Activated naive CD8-positive, alpha-beta T cell (primary cell): ENCODE data around the gene CAP1.
"Not testable (repeated sequence)": the region's sequence is repeated elsewhere in the genome, so short reads cannot be mapped to it uniquely, and the experiment has no call there.

Source experiments
- H3K27ac Mint-ChIP-seq: one replicate; pipeline ENCODE4 v1.8.0; 2021; ENCODE audit warnings: mixed read lengths
- H3K27me3 Mint-ChIP-seq: one replicate; pipeline ENCODE4 v1.8.0; 2021; ENCODE audit warnings: mixed read lengths
- H3K36me3 Mint-ChIP-seq: one replicate; pipeline ENCODE4 v1.8.0; 2021; ENCODE audit warnings: mixed read lengths
- H3K4me1 Mint-ChIP-seq: one replicate; pipeline ENCODE4 v1.8.0; 2021; ENCODE audit warnings: low read depth, mixed read lengths
- H3K4me3 Mint-ChIP-seq: one replicate; pipeline ENCODE4 v1.8.0; 2021; ENCODE audit warnings: mild to moderate bottlenecking, mixed read lengths
- H3K9me3 Mint-ChIP-seq: one replicate; pipeline ENCODE4 v1.8.0; 2021; ENCODE audit warnings: low read depth, mixed read lengths

Gene CAP1, protein sequence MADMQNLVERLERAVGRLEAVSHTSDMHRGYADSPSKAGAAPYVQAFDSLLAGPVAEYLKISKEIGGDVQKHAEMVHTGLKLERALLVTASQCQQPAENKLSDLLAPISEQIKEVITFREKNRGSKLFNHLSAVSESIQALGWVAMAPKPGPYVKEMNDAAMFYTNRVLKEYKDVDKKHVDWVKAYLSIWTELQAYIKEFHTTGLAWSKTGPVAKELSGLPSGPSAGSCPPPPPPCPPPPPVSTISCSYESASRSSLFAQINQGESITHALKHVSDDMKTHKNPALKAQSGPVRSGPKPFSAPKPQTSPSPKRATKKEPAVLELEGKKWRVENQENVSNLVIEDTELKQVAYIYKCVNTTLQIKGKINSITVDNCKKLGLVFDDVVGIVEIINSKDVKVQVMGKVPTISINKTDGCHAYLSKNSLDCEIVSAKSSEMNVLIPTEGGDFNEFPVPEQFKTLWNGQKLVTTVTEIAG

DNA sequence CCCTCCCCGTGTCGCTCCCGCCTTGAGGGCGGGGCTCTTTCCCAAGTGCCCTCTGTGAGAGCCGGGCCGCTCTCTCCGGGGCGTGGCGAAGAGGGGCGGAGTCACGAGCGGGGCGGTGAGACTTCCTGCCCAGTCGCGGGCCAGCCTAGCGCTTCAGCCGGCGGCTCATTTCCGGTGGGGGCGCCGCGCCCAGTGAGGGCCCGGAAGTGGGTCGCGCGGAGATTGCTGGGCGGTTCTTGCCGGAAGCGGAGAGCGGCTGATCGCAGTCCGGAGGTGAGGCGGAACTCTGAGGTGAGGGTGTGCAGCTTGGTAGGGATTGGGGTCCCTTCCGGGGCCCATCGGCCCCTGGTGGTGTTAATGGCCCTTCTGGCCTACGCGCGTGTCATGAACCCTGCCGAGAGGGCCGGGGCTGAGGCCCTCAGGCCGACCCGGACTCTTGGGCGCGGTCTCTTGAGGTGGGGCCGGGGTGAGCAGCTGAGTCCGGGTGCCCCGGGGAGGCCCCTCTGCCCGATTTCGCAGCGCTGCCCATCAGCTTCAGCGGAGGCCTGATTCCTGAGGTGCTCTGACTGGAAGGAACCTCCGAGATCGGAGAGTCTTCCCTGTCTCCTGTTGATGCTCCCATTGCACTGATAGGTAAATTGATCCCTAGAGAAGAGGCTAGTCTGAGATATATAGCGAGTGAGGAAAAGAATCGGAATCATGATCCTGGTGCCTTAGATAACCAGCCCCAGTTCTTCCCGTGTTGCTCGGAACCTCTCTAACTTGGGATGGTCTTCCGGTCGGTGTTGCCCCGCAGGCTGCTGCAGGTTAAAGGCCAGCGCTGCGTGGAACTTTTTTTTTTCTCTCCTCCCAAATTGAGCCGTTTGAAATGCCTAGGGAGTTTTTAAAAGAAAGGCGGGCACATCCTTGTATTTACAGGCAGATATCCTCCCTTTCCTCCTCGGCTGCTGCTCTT is at the start of gene CAP1:
CAP1 (plus strand) TSS at position 219 of the 955 bp plus-strand sequence. CDS start 18,618 bp downstream, outside the sequence.
- H3K9me3 Mint-ChIP-seq, result no peaks in the 10 kb centered on the region
- peaks cover 14% of the 10 kb centered on the region for H3K36me3 Mint-ChIP-seq
- H3K27ac Mint-ChIP-seq, result peak within 1 kb of the TSS; percentile 92
- H3K4me1 Mint-ChIP-seq, result peaks cover 74% of the 10 kb centered on the region
- peak within 1 kb of the TSS; percentile 97 for H3K4me3 Mint-ChIP-seq
- H3K27me3 Mint-ChIP-seq, result no peaks in the 10 kb centered on the region

DNA sequence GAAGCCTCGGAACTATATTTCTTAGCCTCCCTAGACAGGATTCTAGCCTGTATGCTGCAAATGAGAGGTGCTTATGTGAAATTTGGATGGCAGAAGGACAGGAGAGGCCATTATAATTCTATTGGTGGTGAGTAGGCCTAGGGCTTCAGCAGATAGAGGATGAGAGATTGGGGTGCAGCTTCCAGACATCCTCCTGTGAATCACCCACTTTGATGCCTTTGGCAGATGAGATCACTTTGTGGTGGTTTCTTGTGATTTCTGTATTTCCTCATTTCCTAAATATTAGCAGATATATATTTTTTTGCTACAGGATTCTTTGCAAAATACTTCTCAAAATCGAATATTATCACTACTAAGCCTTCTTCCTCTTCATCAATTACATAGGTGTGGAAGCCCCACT is 48.3 kb upstream of the CAP1 start:
- no peak overlapping the region for H3K27ac Mint-ChIP-seq
- no peaks in the 10 kb centered on the region for H3K9me3 Mint-ChIP-seq
- H3K36me3 Mint-ChIP-seq, result no peaks in the 10 kb centered on the region
- no peak overlapping the region for H3K4me3 Mint-ChIP-seq
- H3K27me3 Mint-ChIP-seq, result no peaks in the 10 kb centered on the region
- H3K4me1 Mint-ChIP-seq, result peaks cover 12% of the 10 kb centered on the region

DNA sequence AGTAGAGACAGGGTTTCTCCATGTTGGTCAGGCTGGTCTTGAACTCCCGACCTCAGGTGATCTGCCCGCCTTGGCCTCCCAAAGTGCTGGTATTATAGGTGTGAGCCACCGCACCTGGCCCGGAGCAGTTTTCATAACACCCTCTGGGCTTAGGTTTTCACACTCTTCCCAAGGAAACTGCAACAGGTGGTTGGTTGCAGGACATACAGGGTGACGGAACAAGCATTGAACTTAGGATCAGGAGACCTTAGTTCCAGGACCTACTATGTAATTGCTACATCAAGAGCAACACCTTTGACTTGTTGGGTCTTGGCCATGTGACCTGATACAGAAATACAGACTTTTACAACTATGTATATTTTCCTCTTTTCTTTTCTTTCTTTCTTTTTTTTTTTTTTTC is 47.6 kb upstream of the CAP1 start:
- Mint-ChIP-seq H3K27me3 (no peaks in the 10 kb centered on the region), H3K27ac (no peak overlapping the region), H3K4me3 (no peak overlapping the region), H3K4me1 (peaks cover 12% of the 10 kb centered on the region), H3K9me3 (no peaks in the 10 kb centered on the region), H3K36me3 (no peaks in the 10 kb centered on the region)

DNA sequence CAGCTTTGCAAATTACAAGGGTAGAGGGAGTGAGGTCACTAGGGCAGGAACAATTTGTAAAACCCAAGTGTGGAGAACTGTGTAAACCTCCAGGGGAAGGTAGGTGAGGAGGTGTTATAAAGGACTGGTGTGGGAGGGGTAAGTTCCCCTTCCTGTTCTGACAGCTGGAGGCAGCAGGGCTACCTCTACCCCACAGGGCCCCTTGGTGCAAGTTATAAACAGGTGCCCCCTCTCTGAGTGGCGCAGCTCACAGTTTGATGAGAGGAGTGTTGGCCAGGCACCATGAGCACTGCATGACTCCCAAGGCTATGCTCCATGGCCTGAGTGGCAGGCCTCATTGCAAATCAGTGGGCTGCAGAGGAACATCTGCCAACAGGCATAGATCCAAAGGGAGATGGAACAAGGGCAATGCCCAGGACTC is 44.5 kb upstream of the CAP1 start:
- Mint-ChIP-seq H3K36me3 (no peaks in the 10 kb centered on the region), H3K4me3 (no peak overlapping the region), H3K27ac (no peak overlapping the region), H3K4me1 (peaks cover 12% of the 10 kb centered on the region), H3K9me3 (no peaks in the 10 kb centered on the region), H3K27me3 (no peaks in the 10 kb centered on the region)

DNA sequence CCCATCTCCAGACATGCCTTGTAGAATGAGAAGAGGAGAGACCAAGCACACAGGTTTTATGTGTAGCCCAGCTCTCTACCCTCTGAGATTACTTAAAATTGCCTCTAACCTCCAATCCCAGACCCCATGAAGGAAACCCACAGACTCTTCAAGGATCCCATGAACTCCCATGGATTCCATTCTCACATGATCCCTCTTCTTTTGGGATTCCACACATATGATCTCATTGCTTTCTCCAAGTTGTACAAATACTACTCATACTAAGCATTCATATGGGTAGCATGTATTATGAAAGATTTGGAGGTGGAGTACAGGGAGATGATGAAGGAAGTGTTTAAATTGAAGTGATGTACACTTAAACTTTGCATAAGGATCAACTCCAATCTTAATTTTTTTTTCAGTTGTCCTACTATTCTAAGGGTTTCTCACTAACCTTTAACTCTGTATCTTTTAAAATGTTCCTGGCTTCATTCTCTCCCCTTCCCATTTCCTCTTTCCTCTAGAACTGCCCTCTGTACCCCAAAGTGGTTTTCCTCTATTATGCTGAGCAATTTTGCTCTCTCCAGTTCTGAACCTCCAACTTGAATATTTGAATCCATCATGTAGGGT is 44.0 kb upstream of the CAP1 start:
- Mint-ChIP-seq H3K4me1 (peaks cover 12% of the 10 kb centered on the region), H3K9me3 (no peaks in the 10 kb centered on the region), H3K27ac (no peak overlapping the region), H3K27me3 (no peaks in the 10 kb centered on the region), H3K36me3 (no peaks in the 10 kb centered on the region), H3K4me3 (no peak overlapping the region)

DNA sequence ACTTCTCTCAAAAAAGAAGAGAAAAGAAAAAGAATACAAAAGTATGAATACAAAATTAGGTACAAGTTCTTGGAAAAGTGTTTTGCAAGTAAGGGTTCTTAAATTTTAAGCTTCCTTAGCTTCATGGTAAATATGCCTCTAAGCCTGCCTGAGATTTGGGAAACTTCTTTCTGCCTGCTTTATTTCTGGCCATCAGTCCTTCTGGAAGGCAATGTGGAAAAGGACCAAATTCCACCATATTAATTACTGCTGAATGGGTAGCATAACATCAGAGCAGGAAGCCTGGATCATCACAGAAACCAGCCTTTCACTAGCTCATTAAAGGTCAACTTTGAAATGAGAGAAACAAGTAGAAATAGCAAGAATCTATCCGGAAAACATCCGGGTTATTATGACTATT is 39.1 kb upstream of the CAP1 start:
- no peak overlapping the region for H3K4me3 Mint-ChIP-seq
- no peaks in the 10 kb centered on the region for H3K9me3 Mint-ChIP-seq
- no peak overlapping the region for H3K27ac Mint-ChIP-seq
- H3K36me3 Mint-ChIP-seq, result no peaks in the 10 kb centered on the region
- H3K4me1 Mint-ChIP-seq, result peaks cover 3% of the 10 kb centered on the region
- no peaks in the 10 kb centered on the region for H3K27me3 Mint-ChIP-seq

DNA sequence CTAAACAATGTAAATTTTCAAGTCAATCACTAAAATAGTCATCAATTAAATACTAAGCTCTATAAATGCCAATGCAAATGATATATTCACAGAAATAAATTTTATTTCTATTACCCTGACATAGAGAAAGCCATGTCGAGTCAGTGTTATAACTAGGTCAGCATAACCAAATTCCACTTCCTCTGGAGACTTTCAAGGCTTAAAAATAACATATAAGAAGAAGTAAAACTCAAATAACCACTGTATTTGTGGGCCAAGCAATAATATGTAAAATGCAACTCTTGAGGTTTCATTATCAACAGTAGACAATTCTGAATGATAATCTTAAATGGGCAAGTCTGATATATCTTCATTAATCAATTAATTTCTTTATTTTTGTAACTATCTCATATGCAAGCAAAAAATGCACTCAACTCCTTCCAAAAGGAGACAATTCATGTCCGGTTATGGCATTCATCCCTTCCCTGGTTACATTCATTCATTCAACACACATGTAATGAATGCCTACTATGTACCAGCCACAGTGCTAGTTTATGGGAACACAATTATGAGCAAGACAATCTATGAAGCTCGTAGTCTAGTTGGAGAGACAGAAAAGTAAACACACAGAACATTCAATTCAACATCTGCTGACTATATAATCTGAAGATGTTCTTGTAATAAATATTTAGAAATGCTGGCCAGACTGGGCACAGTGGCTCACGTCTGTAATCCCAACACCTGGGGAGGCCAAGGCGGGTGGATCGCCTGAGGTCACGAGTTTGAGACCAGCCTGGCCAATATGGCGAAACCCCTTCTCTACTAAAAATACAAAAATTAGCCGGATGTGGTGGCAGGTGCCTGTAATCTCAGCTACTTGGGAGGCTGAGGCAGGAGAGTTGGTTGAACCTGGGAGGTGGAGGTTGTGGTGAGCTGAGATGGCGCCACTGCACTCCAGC is 37.1 kb upstream of the CAP1 start:
- H3K27ac Mint-ChIP-seq, result no peak overlapping the region
- no peak overlapping the region for H3K4me3 Mint-ChIP-seq
- H3K9me3 Mint-ChIP-seq, result no peaks in the 10 kb centered on the region

DNA sequence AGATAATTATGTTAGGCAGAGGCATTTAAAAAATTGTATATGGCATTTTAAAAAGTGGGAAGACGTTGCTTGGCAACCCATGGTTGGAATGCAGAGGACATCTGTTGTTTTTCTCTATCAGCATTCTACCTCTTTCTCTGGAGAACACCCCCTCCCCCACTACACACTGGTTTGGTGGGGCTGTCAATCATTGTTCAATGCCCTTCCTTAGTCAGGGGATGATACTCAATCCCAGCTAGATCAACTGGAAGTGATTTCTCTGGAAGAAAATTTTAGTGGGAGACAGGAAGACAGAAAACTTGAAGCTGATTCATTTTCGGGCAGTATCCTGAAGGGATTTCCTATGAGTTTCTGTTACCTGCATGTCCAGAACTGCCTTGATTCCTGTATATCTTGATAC is 35.7 kb upstream of the CAP1 start:
- Mint-ChIP-seq H3K4me1 (no peaks in the 10 kb centered on the region), H3K27ac (no peak overlapping the region), H3K9me3 (no peaks in the 10 kb centered on the region), H3K27me3 (no peaks in the 10 kb centered on the region), H3K4me3 (no peak overlapping the region), H3K36me3 (no peaks in the 10 kb centered on the region)

More for the DNA sequence above, 37.1 kb upstream of the CAP1 start:
- Mint-ChIP-seq H3K36me3 (no peaks in the 10 kb centered on the region), H3K27me3 (no peaks in the 10 kb centered on the region), H3K4me1 (no peaks in the 10 kb centered on the region)

DNA sequence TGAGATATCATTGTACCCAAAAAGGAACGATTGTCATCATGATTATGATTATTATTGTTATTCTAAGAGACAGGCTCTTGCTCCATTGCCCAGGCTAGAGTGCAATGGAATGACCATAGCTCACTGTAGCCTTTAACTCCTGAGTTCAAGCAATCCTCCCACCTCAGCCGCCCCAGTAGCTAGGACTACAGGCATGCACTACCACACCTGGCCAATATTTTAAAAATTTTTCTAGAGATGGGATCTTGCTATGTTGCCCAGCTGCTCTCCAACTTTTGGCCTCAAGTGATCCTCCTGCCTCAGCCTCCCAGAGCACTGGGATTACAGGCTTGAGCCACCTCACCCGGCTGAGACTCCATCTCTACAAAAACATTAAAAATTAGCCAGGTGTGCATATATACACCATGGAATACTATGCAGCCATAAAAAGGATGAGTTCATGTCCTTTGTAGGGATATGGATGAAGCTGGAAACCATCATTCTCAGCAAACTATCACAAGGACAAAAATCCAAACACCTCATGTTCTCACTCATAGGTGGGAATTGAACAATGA is 33.0 kb upstream of the CAP1 start:
- H3K4me1 Mint-ChIP-seq, H3K36me3 Mint-ChIP-seq, H3K27ac Mint-ChIP-seq, H3K4me3 Mint-ChIP-seq, H3K27me3 Mint-ChIP-seq, H3K9me3 Mint-ChIP-seq: not testable (repeated sequence)

DNA sequence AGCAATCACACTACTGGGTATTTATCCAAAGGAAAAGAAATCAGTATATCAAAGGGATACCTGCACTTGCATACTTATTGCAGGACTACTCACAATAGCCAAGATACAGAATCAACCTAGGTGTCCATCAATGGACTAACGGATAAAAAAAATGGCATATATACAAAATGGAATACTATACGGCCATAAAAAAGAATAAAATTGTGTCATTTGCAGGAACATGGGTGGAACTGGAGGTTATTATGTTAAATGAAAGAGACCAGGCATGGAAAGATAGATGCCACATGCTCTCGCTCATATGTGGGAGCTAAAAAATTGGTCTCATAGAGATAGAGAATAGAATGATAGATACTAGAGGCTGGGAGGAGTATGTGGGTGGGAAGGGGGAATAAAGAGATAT is 29.3 kb upstream of the CAP1 start:
- H3K27me3 Mint-ChIP-seq, result no peaks in the 10 kb centered on the region
- no peaks in the 10 kb centered on the region for H3K36me3 Mint-ChIP-seq
- H3K4me3 Mint-ChIP-seq, result no peak overlapping the region
- H3K4me1 Mint-ChIP-seq, result peaks cover 21% of the 10 kb centered on the region
- no peak overlapping the region for H3K27ac Mint-ChIP-seq
- no peaks in the 10 kb centered on the region for H3K9me3 Mint-ChIP-seq

DNA sequence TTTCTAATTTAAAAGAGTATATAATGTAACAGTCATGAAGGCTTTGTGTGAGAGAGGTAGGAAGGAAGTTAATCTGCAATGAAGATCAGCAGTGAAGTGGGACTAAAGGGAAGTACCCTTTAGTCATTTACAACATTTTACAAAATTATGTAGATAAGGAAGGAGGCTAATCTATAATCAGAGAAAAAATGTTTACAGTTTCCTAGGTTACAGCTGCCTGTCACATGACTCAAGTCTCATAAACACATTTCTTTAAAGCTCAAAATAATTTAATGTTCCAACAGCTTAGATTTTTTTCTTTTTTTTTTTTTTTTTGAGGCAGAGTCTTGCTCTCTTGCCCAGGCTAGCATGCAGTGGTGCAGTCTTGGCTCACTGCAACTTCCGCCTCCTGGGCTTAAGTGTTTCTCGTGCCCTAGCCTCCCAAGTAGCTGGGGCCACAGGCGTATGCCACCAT is 26.2 kb upstream of the CAP1 start:
- no peaks in the 10 kb centered on the region for H3K9me3 Mint-ChIP-seq
- no peaks in the 10 kb centered on the region for H3K27me3 Mint-ChIP-seq
- H3K27ac Mint-ChIP-seq, result peak overlapping the region; percentile 41
- no peak overlapping the region for H3K4me3 Mint-ChIP-seq
- peaks cover 2% of the 10 kb centered on the region for H3K36me3 Mint-ChIP-seq
- H3K4me1 Mint-ChIP-seq, result peaks cover 21% of the 10 kb centered on the region

DNA sequence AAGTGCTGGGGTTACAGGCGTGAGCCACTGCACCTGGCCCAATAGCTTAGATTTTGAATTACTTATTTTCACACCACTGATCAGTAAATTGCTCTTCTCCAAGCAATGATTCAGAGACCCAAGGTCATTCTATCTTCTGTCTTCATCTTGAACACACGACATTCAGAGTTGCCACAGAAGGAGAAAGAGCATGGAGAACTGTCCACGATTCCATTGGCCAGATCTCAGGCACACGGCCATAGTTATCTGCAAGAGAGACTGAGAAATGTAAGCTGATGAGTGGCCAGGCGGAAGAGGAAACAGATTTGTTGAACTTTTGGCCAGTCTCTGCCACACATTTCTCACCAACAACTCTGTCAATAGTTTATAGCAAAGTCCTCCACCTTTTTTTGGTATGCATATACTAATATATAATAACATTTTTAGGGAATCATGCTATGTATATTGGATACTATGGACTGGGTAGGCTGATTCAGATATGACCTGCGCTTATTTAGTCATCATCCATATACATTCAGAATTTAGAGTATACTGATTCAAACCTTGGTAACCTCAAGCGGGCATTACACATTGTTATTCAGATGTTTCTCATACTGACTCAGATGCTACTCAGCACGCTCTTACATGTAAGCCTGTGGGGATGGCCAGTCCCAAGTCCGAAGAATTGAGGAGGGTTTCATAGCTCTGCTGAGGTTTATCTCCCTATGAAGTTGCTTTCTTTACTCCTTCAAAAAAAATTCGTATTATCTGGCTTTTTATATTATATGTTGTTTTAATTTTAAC is 25.5 kb upstream of the CAP1 start:
- Mint-ChIP-seq H3K4me3 (no peak overlapping the region), H3K36me3 (peaks cover 2% of the 10 kb centered on the region), H3K9me3 (no peaks in the 10 kb centered on the region), H3K27ac (no peak overlapping the region), H3K27me3 (no peaks in the 10 kb centered on the region), H3K4me1 (peaks cover 21% of the 10 kb centered on the region)

DNA sequence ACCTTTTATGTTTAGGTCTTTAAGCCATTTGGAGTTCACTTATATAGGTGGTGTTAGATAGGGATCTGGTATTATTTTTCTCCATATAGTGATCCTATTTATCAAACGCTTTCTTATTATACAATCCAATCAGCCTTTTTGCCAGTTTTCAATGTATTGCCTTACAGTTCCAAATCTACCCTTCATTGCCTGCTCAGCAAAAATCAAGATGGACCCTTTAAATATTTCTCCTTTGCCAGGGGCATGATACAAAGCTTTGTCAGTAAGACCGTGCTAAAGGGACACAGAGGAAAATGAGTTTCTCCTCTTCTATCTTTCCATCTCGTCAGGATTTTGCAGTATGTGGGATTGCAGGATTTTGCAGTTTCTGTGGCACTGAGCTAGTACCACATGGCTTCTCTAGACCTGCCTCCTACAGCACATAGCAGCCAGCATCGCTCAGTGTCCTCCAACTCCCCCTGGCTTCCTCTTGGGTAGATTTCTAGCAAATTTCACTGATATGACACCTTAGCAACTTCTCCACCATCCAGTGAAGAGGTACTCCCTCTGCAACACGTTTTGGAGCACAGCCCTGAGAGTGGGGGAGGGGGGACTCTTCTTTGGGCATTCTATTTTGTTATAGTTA is 22.5 kb upstream of the CAP1 start:
- no peak overlapping the region for H3K27ac Mint-ChIP-seq
- H3K4me1 Mint-ChIP-seq, result peaks cover 20% of the 10 kb centered on the region
- no peak overlapping the region for H3K4me3 Mint-ChIP-seq
- H3K27me3 Mint-ChIP-seq, result no peaks in the 10 kb centered on the region
- peaks cover 2% of the 10 kb centered on the region for H3K36me3 Mint-ChIP-seq
- no peaks in the 10 kb centered on the region for H3K9me3 Mint-ChIP-seq
